ENCODE results near the gene SHROOM3. TPM values are rescaled to one million over a fixed set of nuclear protein-coding genes. Genes with fewer than 3 reads are reported as not detected.

The SHROOM3 gene
- total and polyA plus RNA-seq, 2 of the 13 experiments (the other 11 are each of a cell fraction or from before 2014, with no cell fraction given): 0.01 TPM; not detected in 1

- ChIA-PET CTCF (ENCODE audit: low intra/inter-chr PET ratio, low total read pairs) (no interaction called here), POLR2A (no interaction called here)
- no peak overlapping the region for H3K9ac ChIP-seq (ENCODE audit: insufficient read depth, low read depth, low read length)
- H4K20me1 ChIP-seq (ENCODE audit: insufficient read depth, low read length): no peaks in the 10 kb centered on the region
- intact Hi-C loops (cut with micrococcal nuclease; ENCODE audit: unreplicated experiment) (no loop called here), in situ Hi-C loops (cut with HindIII; ENCODE audit: extremely low pct_ligation_motif_present, low pct_unique_long_range_greater_than_20kb) (no loop called here)
- H2AFZ ChIP-seq (ENCODE audit: low read length): no peak overlapping the region
- no peak overlapping the region for H3K4me3 ChIP-seq (replicated peaks in 1 of 3; ENCODE audit: insufficient read depth in 1 of 3, low read depth in 2 of 3, low read length in 3 of 3)
- TF ChIP-seq MED1 (CRISPR knock-in tag; IDR thresholded peaks at IDR 0.05): no peak
- TF ChIP-seq PAX8 (CRISPR knock-in tag; IDR thresholded peaks at IDR 0.05; ENCODE audit: borderline replicate concordance): no peak
- ATAC-seq: no peak
- no peak overlapping the region for H3K27ac ChIP-seq (ENCODE audit: extremely low read length, insufficient read depth, low read length)
- no peak for FAIRE-seq
- no peaks in the 10 kb centered on the region for H3K9me3 ChIP-seq (ENCODE audit: low read length)
- DNase-seq (ENCODE audit: low spot score): no peak
- H3K4me2 ChIP-seq (ENCODE audit: low read depth, low read length): no peak overlapping the region
- peaks cover 6% of the 10 kb centered on the region; the same call in 1 of the 2 replicates for H3K4me1 ChIP-seq (ENCODE audit: insufficient read depth, low read length)
- H3K27me3 ChIP-seq (ENCODE audit: control insufficient read depth in 1 of 2, insufficient read depth in 2 of 2, low read length in 2 of 2): no peaks in the 10 kb centered on the region
- no peaks in the 10 kb centered on the region for H3K79me2 ChIP-seq (ENCODE audit: insufficient read depth, low read length)
- no TSS peak for BruUV-seq (replicated peaks)
- 5% methylated on average over 2 of the region's 2 CpGs for WGBS (ENCODE audit: low lambda C conversion rate)
- no peaks in the 10 kb centered on the region for H3K36me3 ChIP-seq (replicated peaks in 1 of 2; ENCODE audit: control insufficient read depth in 1 of 2, insufficient read depth in 2 of 2, low read length in 2 of 2)
Measured at GRCh38 chr4:76562161-76562560, 127.1 kb downstream of the SHROOM3 start.

GRCh38 chr4:76562836-76563453, 127.9 kb downstream of the SHROOM3 start:
- H3K27ac ChIP-seq (ENCODE audit: extremely low read length, insufficient read depth, low read length): no peak overlapping the region
- no peak overlapping the region for H3K9ac ChIP-seq (ENCODE audit: insufficient read depth, low read depth, low read length)
- WGBS (ENCODE audit: low lambda C conversion rate): 33% methylated on average over 4 of the region's 4 CpGs
- H3K79me2 ChIP-seq (ENCODE audit: insufficient read depth, low read length): no peaks in the 10 kb centered on the region
- H3K4me2 ChIP-seq (ENCODE audit: low read depth, low read length): no peak overlapping the region
- no peaks in the 10 kb centered on the region for H3K9me3 ChIP-seq (ENCODE audit: low read length)
- no peaks in the 10 kb centered on the region for H3K36me3 ChIP-seq (replicated peaks in 1 of 2; ENCODE audit: control insufficient read depth in 1 of 2, insufficient read depth in 2 of 2, low read length in 2 of 2)
- CTCF ChIA-PET (ENCODE audit: low intra/inter-chr PET ratio, low total read pairs): no interaction called here
- FAIRE-seq (no peak), DNase-seq (ENCODE audit: low spot score) (no peak), ATAC-seq (no peak)
- intact Hi-C loops (cut with micrococcal nuclease; ENCODE audit: unreplicated experiment): no loop called here
- no peak overlapping the region for H2AFZ ChIP-seq (ENCODE audit: low read length)
- H3K4me3 ChIP-seq (replicated peaks in 1 of 3; ENCODE audit: insufficient read depth in 1 of 3, low read depth in 2 of 3, low read length in 3 of 3): no peak overlapping the region
- in situ Hi-C loops (cut with HindIII; ENCODE audit: extremely low pct_ligation_motif_present, low pct_unique_long_range_greater_than_20kb): no loop called here
- H3K27me3 ChIP-seq (ENCODE audit: control insufficient read depth in 1 of 2, insufficient read depth in 2 of 2, low read length in 2 of 2): no peaks in the 10 kb centered on the region
- H4K20me1 ChIP-seq (ENCODE audit: insufficient read depth, low read length): no peaks in the 10 kb centered on the region
- POLR2A ChIA-PET: no interaction called here
- BruUV-seq (replicated peaks): no TSS peak
- peaks cover 6% of the 10 kb centered on the region; the same call in 1 of the 2 replicates for H3K4me1 ChIP-seq (ENCODE audit: insufficient read depth, low read length)
- TF ChIP-seq SMAD9 (CRISPR knock-in tag; IDR thresholded peaks at IDR 0.05) (no peak), ZNF83 (CRISPR knock-in tag; IDR thresholded peaks at IDR 0.05; ENCODE audit: borderline replicate concordance) (no peak), ARID5B (CRISPR knock-in tag; IDR thresholded peaks at IDR 0.05) (no peak), KLF16 (CRISPR knock-in tag; IDR thresholded peaks at IDR 0.05) (no peak), ZNF441 (CRISPR knock-in tag; IDR thresholded peaks at IDR 0.05; ENCODE audit: borderline replicate concordance) (no peak), FOXM1 (CRISPR knock-in tag; IDR thresholded peaks at IDR 0.05) (no peak), KLF12 (CRISPR knock-in tag; IDR thresholded peaks at IDR 0.05; ENCODE audit: borderline replicate concordance) (no peak), ZNF687 (CRISPR knock-in tag; IDR thresholded peaks at IDR 0.05) (no peak)

Data from HepG2 (cell line).